MM.1S (cell line): ENCODE data around the gene PLAAT4.

ENCODE experiments used
- EZH2phosphoT487 ChIP-seq: fragments of 300-600 bp; sonication (generic); IDR thresholded peaks from 2 replicates; pipeline ENCODE4 v1.6.1; 2018; ENCODE audit warnings: antibody characterized with exemption, low read length
- TF ChIP-seq, protein P1 (sequence below): fragments of 300-600 bp; sonication (generic); IDR thresholded peaks from 2 replicates; pipeline ENCODE4 v1.5.1; 2016; ENCODE audit warnings: antibody characterized with exemption, low read length, mixed read lengths

DNA sequence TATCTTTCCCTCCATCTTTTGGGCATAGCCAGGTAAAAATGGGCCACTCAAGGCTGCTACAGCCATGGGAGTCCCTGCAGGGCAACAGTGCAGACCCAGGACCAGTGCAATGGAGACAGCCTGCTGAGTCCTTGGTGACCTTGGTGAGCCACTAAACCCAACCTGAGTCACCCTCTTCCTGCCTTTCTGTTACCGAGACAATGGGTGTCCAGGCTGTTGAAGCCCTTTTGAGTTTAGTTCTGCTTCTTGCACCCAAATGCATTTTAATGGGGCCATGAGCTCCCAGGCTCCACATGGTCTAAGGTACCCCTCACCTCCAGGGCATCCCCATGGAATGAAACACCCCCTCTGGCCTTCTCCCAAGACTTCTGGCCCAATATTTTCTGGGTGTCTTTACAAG lies 874 bp upstream of the PLAAT4 start:
- TF ChIP-seq, protein P1, sequence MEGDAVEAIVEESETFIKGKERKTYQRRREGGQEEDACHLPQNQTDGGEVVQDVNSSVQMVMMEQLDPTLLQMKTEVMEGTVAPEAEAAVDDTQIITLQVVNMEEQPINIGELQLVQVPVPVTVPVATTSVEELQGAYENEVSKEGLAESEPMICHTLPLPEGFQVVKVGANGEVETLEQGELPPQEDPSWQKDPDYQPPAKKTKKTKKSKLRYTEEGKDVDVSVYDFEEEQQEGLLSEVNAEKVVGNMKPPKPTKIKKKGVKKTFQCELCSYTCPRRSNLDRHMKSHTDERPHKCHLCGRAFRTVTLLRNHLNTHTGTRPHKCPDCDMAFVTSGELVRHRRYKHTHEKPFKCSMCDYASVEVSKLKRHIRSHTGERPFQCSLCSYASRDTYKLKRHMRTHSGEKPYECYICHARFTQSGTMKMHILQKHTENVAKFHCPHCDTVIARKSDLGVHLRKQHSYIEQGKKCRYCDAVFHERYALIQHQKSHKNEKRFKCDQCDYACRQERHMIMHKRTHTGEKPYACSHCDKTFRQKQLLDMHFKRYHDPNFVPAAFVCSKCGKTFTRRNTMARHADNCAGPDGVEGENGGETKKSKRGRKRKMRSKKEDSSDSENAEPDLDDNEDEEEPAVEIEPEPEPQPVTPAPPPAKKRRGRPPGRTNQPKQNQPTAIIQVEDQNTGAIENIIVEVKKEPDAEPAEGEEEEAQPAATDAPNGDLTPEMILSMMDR = no peak
- TF ChIP-seq EZH2phosphoT487 = no peak
